Stimulated activated CD4-positive, alpha-beta T cell treated with anti-CD3 and anti-CD28 coated beads, Interleukin-4, amount 100 ng/mL, for 4 hours (primary cell): ENCODE data around the gene PRELP.
"Not testable (repeated sequence)": the region's sequence is repeated elsewhere in the genome, so short reads cannot be mapped to it uniquely, and the experiment has no call there.

Experiments
- DNase-seq, 2 experiments: peaks; one replicate each; pipeline ENCODE4 v3.0.0-alpha.2; 2020

Gene PRELP

DNA sequence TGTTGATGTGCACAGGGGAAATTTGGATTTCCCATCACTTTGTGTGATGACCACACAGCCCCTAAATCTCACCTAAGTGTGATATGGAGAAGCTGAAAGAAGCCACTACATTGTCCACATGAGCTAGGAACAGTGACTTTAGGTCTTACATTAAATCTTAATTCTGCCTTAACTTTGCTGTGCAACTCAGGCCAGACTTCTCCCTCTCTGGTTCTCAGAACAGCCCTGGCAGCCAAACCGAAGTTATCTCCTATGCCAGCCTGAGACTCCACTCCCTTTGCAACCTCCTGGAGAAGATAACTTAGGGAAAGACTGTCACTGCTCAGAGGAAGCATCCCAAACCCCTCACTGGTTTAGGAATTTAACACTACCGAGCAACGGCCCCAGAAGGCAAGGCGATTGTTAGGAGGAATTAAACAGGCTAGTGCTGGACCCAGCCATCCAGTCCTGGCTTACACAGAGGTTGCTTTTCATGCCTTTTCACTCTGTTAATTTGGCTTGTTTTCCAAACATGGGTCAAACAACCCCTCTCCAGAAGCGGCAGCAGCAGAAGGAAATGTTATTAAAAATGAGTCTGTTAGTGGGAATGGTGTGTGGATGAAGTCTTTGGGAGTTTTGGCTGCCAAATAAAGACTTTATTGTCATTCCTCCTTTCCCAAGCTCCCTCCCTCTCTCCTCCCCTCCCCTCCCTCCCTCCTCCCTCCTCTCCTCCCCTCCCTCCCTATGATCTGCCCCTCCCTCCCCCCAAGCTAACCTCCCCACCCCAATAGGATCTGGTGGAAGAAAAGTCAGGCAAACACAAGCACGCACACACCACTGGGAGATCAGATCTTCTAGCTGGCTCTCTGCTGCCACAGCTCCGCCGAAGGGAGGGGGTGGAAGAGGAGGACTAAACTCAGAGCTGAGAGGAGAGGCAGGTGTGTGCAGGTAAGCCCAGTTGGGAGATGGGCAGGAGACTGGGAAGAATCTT, at the start of gene PRELP:
Gene PRELP (plus strand): TSS at position 795 of the 970 bp plus-strand sequence. CDS start 7,379 bp downstream, outside the sequence.
- no peak for DNase-seq

DNA sequence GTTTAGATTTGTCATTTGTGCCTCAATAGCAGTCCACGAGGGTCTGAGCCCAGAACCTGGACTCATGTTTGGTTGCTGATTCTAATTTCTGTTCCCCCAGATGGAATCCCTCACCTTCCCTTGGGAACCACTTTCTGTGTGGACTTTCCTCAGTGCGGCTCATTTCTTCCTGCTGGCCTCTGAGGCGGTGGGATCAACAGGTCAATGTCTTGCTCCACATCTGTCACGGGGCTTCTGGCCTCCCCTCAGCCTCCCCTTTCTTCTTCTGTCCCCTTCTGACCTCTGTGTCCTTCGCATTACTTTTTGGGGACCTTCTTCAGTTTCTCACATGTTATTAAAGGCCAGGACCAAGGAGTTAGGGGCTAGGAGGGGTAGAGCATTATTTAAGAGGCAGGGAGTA, 49.2 kb upstream of the PRELP start:
- DNase-seq: no peak

DNA sequence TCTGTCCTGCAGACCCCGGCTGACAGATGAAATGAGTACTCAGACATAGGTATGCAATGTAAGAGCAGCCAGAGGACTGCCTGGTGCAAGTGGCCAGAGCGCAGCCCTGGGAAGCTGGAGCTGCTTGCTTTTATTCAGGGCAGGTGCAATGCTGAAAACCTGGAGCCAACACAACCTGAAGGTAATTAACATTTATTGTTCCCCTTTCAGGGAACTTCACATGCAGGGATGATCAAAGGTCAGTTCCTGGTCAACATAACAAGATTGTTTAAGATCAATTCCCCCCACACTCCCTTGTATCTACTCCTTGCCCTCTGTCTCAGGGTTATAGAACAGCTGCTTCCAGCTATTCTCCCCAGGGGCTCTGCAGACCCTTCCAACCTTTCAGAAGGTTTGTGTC, 48.7 kb upstream of the PRELP start:
- DNase-seq: no peak

DNA sequence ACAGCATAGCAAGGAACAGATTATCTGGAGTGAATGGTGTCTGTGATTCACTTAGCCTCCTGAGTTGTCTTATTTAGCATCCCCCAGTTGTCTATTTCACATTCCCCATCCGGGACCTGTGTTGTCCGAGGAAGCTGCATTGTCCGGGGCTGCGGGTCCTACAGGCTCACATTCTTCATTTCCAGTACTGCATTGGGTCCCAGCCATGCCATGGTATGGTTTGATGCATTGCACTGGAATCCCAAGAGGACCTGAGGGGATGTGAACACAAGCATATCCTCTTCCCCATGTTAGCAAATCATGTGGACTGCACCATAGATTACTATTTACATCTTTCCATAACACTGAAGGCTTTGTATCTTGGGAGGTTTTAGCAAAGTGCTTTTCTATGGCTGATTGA, 48.2 kb upstream of the PRELP start:
- DNase-seq: no peak

DNA sequence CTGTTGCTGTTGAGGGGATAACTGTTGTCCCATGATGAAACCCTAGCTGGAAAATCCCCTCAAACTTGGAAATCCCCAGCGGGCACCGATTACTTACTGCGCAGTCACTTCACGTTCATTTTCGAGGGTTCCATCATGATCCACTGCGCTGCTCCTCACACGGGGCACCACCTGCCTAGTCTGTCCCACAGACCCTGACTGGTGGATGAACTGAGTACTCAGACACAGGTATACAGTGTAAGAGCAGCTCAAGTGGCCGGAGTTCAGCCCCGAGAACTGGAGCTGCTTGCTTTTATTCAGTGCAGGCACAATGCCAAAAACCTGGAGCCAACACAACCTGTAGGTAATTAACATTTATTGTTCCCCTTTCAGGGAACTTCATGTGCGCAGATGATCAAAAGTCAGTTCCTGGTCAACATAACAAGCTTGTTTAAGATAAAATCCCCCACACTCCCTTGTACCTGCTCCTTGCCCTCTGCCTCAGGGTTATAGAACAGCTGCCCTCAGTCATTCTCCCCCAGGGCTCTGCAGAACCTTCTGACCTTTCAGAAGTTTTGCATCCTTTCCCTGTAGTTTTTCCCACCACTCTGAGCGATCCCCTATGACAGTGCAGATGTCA, 46.5 kb upstream of the PRELP start:
- no peak for DNase-seq

DNA sequence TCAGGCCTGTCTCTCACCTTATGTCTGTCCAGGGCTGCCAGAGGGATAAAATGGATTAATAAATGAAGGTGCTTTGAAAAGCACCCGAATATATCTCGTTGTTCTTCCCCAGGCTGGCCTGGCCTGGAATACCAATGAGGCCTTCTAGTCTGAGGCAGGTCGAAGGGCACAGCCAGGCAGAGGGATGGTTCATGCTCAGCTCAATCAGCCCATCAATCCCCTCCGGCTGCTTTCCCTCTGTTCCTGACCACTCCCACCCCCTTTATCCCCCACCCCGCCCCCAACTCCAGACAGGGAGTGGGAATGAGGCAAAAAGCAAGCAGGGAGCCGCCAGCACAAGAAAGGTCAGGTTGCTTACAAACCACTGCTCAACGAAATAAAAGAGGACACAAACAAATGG, 40.0 kb upstream of the PRELP start:
- DNase-seq: no peak

DNA sequence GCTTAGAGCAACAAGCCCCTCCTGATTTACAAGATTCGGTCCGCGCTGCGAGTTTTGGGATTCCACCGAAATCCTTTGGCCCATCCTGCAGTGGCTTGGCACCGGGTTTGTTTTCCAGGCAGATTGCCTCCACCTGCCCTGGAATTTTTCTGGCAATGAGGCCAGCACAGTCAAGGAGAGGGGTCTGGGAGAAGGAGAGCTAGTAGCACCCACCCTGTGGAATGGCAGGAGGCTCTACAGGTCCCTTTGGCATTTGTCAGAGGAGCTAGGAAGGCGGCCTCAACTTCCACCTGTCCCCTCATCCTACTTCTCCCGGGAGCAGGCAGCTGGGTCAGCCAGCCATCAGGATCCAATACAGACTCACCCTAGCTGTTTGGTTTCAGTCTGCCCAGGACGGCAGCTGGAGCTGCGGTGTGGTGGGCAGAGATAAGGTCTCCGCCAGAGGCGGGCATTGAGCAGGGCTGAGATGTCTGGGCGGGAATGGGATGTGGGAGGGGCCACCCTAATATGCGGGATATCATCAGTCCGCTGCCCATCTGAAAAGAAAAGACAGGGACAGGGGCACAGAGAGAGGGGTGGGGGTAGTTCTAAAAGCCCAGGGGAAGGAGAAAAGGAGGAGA, 37.8 kb upstream of the PRELP start:
- no peak for DNase-seq

DNA sequence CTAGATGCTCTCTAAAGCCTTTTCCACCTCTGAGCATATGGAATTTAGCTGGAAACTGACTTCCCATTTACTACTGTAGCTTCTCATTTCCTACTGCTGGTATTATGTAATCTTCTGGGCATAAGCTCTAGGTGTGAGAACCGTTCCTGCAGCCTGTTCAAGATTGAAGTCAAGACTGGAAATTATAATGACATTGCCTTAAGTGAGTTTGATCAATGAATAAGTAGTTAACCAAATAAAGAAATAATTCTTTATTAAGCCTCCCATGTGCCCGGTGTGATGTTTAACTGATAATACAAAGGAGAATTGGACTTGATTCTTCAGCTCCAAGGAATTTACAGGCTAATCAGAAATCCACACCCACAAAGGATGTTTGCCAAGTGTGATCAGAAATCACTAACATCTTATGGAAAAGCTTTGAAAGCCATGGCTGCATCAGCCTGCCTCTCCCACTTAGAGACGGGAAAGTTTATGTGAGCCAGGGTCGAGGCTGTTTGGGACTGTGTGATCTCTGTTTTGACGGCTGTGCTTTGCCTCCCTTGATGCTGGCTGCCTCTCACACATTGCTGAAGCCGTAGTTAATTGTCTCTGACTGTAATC, 36.4 kb upstream of the PRELP start:
- DNase-seq: no peak

DNA sequence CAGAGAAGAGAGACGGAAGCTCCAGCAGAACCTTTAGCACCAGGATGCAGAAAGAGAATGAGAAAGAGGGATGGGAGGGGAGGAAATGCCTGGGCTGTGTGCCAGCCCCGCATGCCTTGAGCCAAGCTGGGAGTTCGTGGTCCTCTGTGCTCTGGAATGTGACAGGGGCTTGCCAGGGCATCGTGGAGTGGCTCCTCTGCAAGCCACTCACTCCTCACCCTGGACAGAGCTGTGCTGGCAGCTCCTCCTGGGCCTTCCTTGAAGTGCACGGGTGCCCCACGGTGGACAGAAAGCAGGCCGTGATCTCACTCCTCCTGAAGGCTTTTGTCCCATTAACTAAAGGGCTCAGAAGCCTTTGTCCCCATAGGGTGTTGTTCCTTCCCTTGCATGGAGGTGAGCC, 34.8 kb upstream of the PRELP start:
- DNase-seq: no peak

DNA sequence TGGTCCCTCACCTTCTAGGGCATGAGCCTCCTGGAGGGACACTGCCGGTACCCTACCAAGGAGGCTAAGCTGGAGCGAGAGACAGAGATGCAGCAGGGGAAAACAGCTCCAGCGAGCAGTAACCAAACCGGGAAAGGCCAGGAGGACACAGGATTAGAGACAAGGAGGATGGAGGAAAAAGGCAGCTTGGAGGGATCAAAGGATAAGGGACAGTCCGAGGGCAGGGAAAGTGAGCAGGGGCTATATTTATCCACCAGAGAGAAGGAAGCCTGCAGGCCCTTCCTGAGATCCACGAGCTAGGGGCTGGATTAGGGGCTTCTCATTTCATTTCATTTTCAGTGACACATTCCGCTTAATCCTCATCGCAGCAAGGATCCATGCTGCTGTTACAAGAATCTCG, 33.8 kb upstream of the PRELP start:
- DNase-seq: no peak

DNA sequence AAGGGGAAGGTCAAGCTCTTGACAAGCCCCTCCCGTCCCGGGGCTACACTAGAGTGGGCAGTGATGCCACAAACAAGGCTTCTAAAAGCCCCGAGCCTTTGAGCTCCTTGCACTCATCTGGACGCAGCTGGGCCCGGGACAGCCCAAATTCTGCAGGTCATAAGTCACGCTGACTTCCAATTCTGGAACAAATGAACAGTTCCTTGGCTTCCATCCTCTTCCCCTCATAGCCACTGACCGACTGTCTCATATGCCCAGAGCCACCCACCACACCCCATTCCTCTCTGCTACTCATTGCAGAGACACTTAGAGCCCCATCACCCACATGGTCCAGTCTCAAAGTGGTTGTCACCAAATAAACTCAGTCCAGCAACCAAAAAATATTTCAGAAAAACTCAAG, 32.8 kb upstream of the PRELP start:
- DNase-seq: no peak

DNA sequence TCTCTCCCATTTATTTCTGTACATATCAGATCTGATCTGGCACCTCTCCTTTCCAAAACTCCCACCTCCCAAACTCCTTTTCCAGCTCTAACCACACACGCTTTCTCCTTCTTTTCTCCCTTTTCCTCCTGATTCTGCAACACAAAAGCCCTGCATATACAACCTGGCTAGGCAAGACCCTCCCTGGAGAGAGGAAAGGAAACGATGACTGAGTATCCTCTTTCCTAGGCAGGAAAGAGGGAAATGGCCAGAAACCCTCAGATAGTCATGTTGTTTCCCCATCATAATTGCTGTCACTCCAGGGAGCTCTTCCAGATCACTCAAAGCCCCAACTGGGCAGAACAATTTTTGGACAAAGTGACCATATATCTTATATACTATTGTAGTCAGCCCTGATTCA, 32.3 kb upstream of the PRELP start:
- no peak for DNase-seq

DNA sequence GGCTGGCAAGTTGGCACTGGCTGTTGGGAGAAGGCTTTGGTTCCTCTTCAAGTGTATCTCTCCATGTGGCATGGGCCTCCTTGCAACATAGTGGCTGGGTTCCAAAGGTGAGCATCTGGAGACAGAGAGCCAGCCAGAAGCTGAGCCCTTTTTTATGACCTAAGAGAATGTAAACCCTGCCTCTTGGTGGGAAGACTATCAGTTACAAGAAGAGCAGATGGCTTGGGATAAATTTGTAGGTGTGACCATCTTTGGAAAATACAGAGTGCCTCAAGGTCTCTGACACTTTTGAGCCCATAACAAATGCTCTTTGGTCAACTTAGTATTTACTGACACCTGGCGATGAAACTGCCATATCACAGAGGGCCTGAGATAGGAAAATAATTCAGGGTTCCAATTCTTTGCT, 31.4 kb upstream of the PRELP start:
- no peak for DNase-seq

DNA sequence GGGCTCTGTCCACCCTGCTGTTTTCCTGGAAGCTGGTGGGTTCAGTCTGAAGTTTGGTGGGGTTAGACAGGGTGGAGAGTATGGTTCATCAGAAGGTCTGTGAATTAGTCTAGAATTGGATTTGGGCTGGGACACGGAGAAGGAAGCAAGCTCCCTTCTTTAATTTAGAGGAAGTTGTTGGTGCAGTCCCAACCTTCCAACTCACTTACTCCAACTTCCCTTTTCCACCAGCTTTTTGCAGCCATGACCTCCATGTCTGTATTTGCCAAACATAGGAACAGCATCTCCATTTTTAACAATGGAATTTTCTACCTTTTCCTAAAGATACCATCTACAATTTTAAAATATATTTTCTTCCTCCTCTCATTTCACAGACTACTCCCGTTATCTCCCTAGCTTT, 28.5 kb upstream of the PRELP start:
- DNase-seq: no peak

DNA sequence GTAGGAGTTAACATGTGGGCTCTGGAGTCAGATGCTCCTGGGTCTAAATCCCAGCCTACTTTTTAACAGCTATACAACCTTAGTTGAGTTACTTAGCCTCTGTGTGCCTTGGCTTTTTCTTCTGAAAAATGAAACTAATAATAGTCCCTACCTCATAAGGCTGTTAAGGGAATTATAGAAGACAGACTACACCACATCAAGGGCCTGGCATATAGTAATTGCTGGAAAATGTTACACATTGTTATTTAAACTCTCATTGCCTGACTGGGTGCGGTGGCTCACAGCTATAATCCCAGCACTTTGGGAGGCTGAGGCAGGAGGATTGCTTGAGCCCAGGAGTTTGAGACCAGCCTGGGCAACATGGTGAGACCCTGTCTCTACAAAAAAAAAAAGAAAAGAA, 28.0 kb upstream of the PRELP start:
- DNase-seq: not testable (repeated sequence)

DNA sequence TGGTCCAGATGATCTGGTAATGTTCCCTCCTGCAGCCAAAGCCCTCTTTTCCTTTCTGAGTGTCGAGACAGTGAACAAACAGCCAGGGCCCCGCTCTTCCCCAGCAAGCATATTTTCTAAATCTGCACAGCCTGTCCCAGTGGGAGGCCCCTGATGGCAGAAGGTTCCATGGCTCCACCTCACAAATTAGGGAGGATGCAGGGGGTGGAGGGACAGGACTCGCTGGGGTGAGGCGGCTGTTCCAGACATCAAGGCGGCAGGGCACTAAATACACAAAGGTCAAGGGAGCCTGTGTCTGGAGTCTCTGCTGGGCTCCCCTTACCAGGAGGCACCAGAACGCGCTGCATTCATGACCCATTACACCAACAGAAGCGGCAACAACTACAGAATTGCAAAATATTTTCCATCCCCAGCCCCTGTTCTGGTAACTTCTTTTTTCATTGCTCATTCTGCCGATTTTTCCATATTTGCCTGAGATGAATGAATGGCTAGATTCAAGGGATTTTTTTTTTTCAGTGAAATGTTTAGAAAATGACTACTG, 27.0 kb upstream of the PRELP start:
- no peak for DNase-seq

DNA sequence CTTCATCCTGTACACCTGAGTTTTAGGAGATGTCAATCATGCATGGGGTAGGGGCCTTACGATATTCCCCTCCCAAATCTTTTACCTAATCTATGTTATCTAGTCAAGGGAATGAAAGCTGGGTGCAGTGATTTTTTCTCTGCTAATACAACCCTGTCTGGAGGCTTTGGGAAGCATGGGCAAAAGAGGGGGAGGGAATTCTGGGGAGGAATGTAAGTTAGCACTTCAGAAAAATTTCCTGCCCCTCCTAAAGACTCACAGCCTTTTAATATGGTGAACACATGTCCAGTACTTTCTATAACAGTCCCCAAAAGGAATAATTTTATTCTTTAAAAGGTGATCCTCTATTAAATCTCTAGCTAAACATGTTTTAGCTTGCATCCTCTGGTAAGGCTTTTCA, 25.6 kb upstream of the PRELP start:
- no peak for DNase-seq

DNA sequence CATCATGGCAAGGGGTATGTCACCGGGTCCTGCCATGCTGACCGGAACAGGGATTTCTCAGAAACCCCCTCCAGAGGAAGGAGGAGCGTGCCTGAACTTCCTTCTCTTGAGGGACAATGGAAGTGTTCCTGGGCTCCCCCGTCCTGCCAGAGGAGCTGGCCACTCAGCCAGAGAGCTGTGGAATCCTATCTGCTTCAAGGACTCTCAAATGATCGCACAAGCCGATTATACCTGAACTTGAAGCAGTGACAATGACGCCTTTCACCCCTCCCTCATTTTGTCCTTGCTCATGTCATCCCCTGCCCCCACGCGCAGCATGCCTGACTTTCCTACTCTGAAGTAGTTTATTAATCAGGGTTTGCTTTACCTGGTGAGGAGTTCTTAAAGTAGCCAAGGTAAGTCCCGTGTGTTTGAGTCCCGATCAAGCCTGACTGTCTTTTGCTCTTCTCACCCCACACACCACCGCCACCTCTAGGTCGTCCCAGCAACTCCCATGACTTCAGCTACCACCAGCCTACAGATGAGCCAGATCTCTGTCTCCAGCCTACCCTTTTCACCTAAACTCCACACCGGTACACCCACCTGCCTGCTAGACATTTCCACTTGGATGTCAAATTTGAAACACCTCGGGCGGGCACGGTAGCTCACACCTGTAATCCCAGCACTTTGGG, 25.0 kb upstream of the PRELP start:
- no peak for DNase-seq

DNA sequence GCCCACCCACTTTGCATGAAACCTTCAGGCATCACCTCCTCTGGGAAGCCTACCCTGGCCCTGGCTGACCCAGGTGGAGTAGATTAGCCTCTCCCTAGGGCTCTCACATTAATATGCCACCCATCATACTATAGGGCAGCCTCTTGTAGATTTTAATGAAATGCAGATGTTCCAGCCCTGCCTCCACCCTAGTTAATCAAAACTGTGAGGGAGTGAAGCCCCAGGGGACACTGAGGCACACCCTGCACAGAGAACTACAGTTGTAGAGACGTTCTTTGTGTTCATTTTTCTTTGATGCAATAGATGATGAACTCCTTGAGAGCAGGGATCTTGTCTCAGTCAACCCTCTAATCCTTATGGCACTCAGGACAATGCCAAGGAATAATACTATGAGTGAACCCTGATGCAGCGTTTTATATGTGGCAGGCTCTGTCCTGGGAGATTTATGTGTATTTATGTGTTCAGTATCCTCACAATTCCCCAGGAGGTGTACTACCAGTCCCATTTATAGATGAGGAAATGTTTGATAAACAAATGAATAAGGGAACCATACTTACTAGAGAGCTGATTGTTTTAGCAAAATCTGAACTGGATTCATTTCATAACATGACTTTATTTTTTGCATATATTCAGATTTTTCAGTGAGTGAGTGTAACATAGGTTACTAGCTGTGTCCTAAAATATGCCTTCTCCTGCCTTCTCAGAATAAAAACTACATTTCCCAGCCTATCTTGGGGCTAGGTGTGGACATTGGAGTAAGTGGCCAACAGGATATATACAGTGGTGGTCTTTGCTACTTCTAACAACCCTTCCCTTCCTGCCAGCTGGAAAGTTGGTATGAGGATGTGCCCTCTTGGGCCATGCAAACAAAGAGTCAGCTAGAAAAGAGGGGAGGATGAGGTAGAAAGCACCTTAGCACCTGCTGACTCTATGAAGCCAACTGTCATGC, 23.5 kb upstream of the PRELP start:
- DNase-seq: no peak

DNA sequence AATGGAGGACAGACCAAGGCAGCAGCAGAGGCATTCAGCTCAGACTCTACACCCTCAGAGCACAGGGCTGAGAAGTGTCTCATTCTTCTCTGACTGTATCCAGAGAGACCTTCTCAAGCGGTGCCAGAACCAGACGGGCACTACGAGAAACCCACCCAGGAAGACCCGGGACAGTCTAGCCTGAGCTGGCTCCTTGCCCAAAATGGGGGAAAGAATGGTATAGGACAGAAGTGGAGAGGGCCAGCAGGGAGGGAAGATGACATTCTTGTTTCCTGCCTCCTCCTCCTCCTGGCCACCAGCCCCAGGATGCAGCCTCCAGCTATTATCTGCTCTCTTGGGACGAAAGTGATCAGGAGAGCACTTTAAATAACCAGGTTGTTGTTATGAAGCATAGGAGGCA, 22.6 kb upstream of the PRELP start:
- no peak for DNase-seq

DNA sequence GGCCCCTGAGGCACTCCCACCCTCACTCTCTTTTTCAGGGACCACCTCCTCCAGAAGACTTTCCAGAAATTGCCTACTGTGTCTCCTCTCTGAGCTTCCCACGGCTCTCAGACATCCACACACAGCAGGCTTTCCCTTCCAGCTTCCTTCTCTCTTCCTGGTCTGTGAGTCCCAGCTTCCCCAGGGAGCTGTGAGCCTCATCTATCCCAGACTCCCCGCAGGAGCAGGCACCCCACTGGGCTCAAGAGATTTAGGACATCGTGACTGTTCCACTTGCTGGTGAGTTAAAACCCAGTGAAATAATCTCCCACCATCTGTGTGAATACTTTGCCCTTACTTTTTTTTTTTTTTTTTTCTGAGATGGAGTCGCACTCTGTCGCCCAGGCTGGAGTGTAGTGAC, 22.0 kb upstream of the PRELP start:
- DNase-seq: no peak
